NCI-H2171 (cell line): ENCODE results near the gene KANTR.

Experiments
- DNase-seq: peaks from one replicate; lab custom pipeline; 2025; lab: John Stamatoyannopoulos, UW

Gene KANTR

GRCh38 chrX:53081925-53082772, 11.8 kb upstream of the KANTR start, which contains the start of gene TSPYL2:
Gene TSPYL2, plus strand, starts transcription at chrX:53082367. Its CDS starts 132 bp downstream, at chrX:53082499.
- peak; percentile 83 for DNase-seq

GRCh38 chrX:53082773-53083616, 10.9 kb upstream of the KANTR start:
- no peak for DNase-seq

- DNase-seq: no peak
These were observed 9.8 kb upstream of the KANTR start for GRCh38 chrX:53084043-53084570.

- no peak for DNase-seq
These were observed 9.1 kb upstream of the KANTR start for GRCh38 chrX:53084863-53085262.

- DNase-seq: no peak
These were observed 8.2 kb upstream of the KANTR start for GRCh38 chrX:53085661-53086229.

GRCh38 chrX:53086464-53086863, 7.5 kb upstream of the KANTR start:
- DNase-seq: no peak

- no peak for DNase-seq
These were observed 6.5 kb upstream of the KANTR start for GRCh38 chrX:53087388-53087831.

GRCh38 chrX:53088136-53088974, 5.6 kb upstream of the KANTR start:
- DNase-seq: peak; percentile 79

GRCh38 chrX:53089224-53089842, 4.6 kb upstream of the KANTR start:
- peak; percentile 32 for DNase-seq

- DNase-seq: no peak
These were observed 4.0 kb upstream of the KANTR start for GRCh38 chrX:53089925-53090324.

GRCh38 chrX:53091354-53091753, 2.6 kb upstream of the KANTR start:
- DNase-seq: no peak

GRCh38 chrX:53093177-53093655, 726 bp upstream of the KANTR start:
- DNase-seq: peak; percentile 62

- DNase-seq: no peak
These were observed 602 bp downstream of the KANTR start for GRCh38 chrX:53094582-53094905.

- DNase-seq: no peak
These were observed 1.9 kb downstream of the KANTR start for GRCh38 chrX:53095796-53096195.

GRCh38 chrX:53114864-53115549, 21.1 kb downstream of the KANTR start:
- no peak for DNase-seq

GRCh38 chrX:53115550-53115874, 21.6 kb downstream of the KANTR start:
- DNase-seq: no peak

- no peak for DNase-seq
These were observed 22.2 kb downstream of the KANTR start for GRCh38 chrX:53116101-53116500.

- no peak for DNase-seq
These were observed 28.1 kb downstream of the KANTR start for GRCh38 chrX:53122013-53122412.

- no peak for DNase-seq
These were observed 31.6 kb downstream of the KANTR start for GRCh38 chrX:53125506-53125905.

- no peak for DNase-seq
These were observed 32.4 kb downstream of the KANTR start for GRCh38 chrX:53126377-53126776.
